ENCODE measurements around the gene APOBEC4. TPM values are rescaled to one million over a fixed set of nuclear protein-coding genes. Genes with fewer than 3 reads are reported as not detected.

Gene APOBEC4
- total RNA-seq, 1 experiment from 2014 or later: not detected

GRCh38 chr1:183675883-183676585 lies 22.9 kb upstream of the APOBEC4 start (continued):
- TF ChIP-seq ELF1 (IDR thresholded peaks at IDR 0.05; ENCODE audit: borderline replicate concordance, low read depth): no peak
- TF ChIP-seq RAD21 (IDR thresholded peaks at IDR 0.05; ENCODE audit: low read depth): no peak
- no peak for TF ChIP-seq SIN3A (IDR thresholded peaks at IDR 0.05; ENCODE audit: low read depth)
- no peak for TF ChIP-seq TCF7L2 (IDR thresholded peaks at IDR 0.05; ENCODE audit: borderline replicate concordance, extremely low read depth, insufficient read depth, insufficient read length)
- TF ChIP-seq, protein P1, sequence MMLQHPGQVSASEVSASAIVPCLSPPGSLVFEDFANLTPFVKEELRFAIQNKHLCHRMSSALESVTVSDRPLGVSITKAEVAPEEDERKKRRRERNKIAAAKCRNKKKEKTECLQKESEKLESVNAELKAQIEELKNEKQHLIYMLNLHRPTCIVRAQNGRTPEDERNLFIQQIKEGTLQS (IDR thresholded peaks at IDR 0.05): no peak
- no peak for TF ChIP-seq CBX3 (IDR thresholded peaks at IDR 0.05; ENCODE audit: low read depth)
- no peak for TF ChIP-seq SP1 (IDR thresholded peaks at IDR 0.05; ENCODE audit: low read depth)
- TF ChIP-seq ZFX (IDR thresholded peaks at IDR 0.05): no peak
- no peak for TF ChIP-seq ZBTB33 (IDR thresholded peaks at IDR 0.05; ENCODE audit: extremely low read depth, insufficient replicate concordance, low read length)
- TF ChIP-seq SRF (IDR thresholded peaks at IDR 0.05; ENCODE audit: low read depth): no peak

DNA sequence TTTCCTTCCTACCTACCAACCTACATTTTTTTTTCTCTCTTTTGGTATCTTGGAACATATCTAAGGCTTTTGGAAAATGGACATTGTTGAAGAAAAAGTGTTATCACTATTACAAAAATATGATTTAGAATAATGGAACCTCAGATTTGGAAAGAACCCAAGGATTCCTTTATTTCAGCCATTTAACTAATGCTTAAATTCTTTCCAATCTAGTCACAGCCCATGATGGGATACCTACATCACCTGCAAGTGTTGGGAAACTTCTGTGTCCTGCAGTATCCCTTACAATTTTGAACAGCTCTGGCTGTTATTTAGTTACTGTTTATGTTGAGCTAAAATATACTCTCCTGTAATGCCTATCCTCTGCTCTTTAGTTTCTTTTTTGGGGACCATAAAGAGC lies 22.3 kb upstream of the APOBEC4 start:
- RAD21 ChIA-PET (ENCODE audit: low non-redundant PET in 1 of 2, low total read pairs in 2 of 2, uncharacterized antibody in 2 of 2, unreplicated experiment in 2 of 2): no interaction called here
- BruUV-seq (replicated peaks): no TSS peak
- Histone ChIP-seq H3K79me2 (ENCODE audit: insufficient read depth, low read length) (no peaks in the 10 kb centered on the region), H4K20me1 (ENCODE audit: insufficient read depth) (no peaks in the 10 kb centered on the region), H2AFZ (ENCODE audit: low read depth, low read length, poor library complexity, severe bottlenecking) (no peak overlapping the region), H3K4me1 (ENCODE audit: control insufficient read depth in 1 of 2, insufficient read depth in 2 of 2, low read length in 2 of 2) (no peaks in the 10 kb centered on the region), H3K4me2 (ENCODE audit: low read length) (no peak overlapping the region), H3K4me3 (replicated peaks in 1 of 2; ENCODE audit: low read depth in 1 of 2, low read length in 2 of 2) (no peak overlapping the region), H3K27ac (ENCODE audit: low read depth, low read length) (no peak overlapping the region), H3K9me3 (ENCODE audit: control insufficient read depth in 1 of 2, insufficient read depth in 1 of 2, low read depth in 1 of 2, low read length in 2 of 2) (peaks cover 0 to 4% of the 10 kb centered on the region in 2 experiments; a peak in 1 of 4 replicates), H3K27me3 (ENCODE audit: insufficient read depth, low read length) (no peaks in the 10 kb centered on the region), H3K9me2 (ENCODE audit: insufficient read depth) (no peaks in the 10 kb centered on the region), H3K9ac (ENCODE audit: low read length) (no peak overlapping the region), H3K36me3 (ENCODE audit: control insufficient read depth in 1 of 2, insufficient read depth in 2 of 2, low read length in 2 of 2) (no peaks in the 10 kb centered on the region)
- intact Hi-C loops (cut with micrococcal nuclease): loop anchor here (5.0 kb wide), 1 partner anchor 393 kb away; no protein-coding TSS in a partner anchor
- no peak for ATAC-seq
- no peak for DNase-seq (ENCODE audit: low read depth, low spot score)
- POLR2A ChIA-PET: no interaction called here
- CTCF ChIA-PET: interaction anchor here (3.1 kb wide), 1 partner anchor 10 kb away, joined by 19 read pairs; no protein-coding TSS in a partner anchor
- no peak for TF ChIP-seq POLR2A (IDR thresholded peaks at IDR 0.05; ENCODE audit: borderline replicate concordance, extremely low read depth, insufficient read depth, insufficient read length)
- no peak for TF ChIP-seq FOSL1 (IDR thresholded peaks at IDR 0.05; ENCODE audit: low read depth)
- TF ChIP-seq TCF7L2 (IDR thresholded peaks at IDR 0.05; ENCODE audit: borderline replicate concordance, extremely low read depth, insufficient read depth, insufficient read length): no peak
- no peak for TF ChIP-seq YY1 (IDR thresholded peaks at IDR 0.05; ENCODE audit: extremely low read depth, insufficient replicate concordance, low read depth, low read length)
- no peak for TF ChIP-seq MAX (IDR thresholded peaks at IDR 0.05)
- no peak for TF ChIP-seq ELF1 (IDR thresholded peaks at IDR 0.05; ENCODE audit: borderline replicate concordance, low read depth)
